ENCODE measurements around the gene EVL.

DNA sequence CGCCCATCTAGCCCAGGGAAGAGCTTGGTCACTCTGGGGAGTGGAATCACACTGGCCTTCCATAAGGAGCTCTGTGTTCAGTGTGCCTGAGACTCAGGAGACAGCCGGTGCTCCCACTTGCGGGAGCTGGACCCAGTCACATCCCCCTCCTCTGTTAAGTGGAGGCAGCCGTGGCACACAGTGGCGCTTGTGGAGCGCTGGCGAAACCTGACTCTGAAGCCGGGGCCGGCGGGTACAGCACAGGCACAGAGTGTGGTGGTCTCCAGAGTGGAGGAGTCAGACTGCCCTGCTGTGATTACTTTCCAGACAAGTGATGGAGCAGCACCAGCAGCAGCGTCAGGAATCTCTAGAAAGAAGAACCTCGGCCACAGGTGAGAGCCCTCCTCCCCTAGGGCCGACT is 61.2 kb downstream of the EVL start:
- TF ChIP-seq, protein P1, sequence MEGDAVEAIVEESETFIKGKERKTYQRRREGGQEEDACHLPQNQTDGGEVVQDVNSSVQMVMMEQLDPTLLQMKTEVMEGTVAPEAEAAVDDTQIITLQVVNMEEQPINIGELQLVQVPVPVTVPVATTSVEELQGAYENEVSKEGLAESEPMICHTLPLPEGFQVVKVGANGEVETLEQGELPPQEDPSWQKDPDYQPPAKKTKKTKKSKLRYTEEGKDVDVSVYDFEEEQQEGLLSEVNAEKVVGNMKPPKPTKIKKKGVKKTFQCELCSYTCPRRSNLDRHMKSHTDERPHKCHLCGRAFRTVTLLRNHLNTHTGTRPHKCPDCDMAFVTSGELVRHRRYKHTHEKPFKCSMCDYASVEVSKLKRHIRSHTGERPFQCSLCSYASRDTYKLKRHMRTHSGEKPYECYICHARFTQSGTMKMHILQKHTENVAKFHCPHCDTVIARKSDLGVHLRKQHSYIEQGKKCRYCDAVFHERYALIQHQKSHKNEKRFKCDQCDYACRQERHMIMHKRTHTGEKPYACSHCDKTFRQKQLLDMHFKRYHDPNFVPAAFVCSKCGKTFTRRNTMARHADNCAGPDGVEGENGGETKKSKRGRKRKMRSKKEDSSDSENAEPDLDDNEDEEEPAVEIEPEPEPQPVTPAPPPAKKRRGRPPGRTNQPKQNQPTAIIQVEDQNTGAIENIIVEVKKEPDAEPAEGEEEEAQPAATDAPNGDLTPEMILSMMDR (IDR thresholded peaks at IDR 0.05 in 2 of 3, conservative IDR thresholded peaks at IDR 0.05 in 1 of 3; ENCODE audit: control insufficient read depth in 2 of 3, extremely low read depth in 1 of 3, insufficient read depth in 1 of 3, low read depth in 3 of 3, low read length in 3 of 3), result no peak
- TF ChIP-seq ATF7 (IDR thresholded peaks at IDR 0.05; ENCODE audit: low read depth), result no peak
- no peak for TF ChIP-seq CBX3 (IDR thresholded peaks at IDR 0.05; ENCODE audit: borderline replicate concordance, low read depth)
- TF ChIP-seq, protein P2, sequence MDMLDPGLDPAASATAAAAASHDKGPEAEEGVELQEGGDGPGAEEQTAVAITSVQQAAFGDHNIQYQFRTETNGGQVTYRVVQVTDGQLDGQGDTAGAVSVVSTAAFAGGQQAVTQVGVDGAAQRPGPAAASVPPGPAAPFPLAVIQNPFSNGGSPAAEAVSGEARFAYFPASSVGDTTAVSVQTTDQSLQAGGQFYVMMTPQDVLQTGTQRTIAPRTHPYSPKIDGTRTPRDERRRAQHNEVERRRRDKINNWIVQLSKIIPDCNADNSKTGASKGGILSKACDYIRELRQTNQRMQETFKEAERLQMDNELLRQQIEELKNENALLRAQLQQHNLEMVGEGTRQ (IDR thresholded peaks at IDR 0.05; ENCODE audit: borderline replicate concordance, low read depth, low read length), result no peak
- TF ChIP-seq MXI1 (IDR thresholded peaks at IDR 0.05; ENCODE audit: low read depth, low read length), result no peak
- TF ChIP-seq EP300 (IDR thresholded peaks at IDR 0.05; ENCODE audit: borderline replicate concordance in 1 of 2, control insufficient read depth in 1 of 2, low read depth in 2 of 2, low read length in 2 of 2), result no peak

Measured in GM12878 (cell line).